Cortex of kidney (tissue), 1 donor: Measurements from ENCODE around the gene TXNL1.
"Not testable (repeated sequence)": the region's sequence is repeated elsewhere in the genome, so short reads cannot be mapped to it uniquely, and the experiment has no call there.

Source experiments
- DNase-seq: peaks from one replicate; lab custom pipeline; 2025; lab: John Stamatoyannopoulos, UW

TXNL1 gene

DNA sequence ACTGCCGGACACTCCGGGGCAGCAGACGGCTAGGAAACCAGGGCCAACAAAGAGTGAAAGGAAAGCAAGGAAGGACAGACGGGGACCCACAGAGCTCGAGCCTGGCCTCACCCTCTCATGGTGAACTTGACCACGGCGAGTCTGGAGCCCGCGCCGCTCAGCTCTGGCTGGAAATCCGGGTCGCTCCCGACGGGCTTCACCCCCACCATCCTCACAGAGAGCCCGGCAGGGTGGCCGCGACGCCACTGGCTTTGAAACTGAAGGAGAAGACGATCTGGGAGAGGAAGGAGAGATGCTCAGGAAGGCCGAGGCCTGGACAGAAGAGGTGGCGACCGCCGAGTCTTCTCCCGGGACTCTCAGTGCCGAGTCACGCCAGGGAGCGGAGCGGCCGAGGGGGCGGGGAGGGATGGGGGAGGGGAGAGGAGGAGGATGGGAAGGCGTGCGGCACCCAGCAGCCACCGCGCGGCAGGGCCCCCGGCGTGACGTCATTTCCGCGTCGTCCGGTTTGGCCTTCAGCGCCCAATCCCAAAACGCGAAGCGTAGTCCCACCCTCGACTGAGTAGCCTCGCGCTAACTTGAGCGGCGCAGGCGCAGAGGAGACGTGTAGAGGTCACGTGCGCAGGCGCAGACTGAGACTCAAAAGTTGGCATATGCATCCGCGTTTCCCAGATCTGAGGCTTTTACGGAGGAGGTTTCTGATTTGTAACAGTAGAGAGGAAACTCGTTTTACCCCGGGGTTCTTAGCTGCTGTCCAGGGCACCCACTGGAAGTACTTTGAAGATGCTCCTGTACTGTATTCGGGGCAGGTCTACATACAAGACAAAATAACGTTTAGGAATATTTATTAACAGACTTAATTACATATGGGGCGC lies at the start of gene TXNL1:
Gene TXNL1 (minus strand): TSS at position 361 of the 872 bp plus-strand sequence. CDS start 152 bp downstream, at position 209.
- peak; percentile 90 for DNase-seq

DNA sequence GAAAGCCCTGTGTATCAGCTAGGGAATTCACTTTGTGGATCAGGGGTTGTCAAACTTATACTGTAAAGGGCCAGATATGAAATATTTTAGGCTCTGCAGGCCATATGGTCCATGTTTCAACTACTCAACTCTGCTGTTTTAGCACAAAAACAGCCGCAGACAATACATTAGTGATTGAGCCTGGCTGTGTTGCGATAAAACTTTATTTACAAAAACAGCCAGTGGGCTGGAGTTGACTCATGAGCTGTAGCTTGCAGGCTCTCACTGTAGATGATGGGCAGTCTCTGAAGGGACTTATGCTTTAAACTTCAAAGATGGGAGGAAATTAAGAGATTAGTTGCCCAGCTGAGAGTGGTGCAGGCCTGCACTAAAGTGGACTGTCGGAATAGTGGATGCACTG lies 45.9 kb upstream of the TXNL1 start:
- DNase-seq: no peak

DNA sequence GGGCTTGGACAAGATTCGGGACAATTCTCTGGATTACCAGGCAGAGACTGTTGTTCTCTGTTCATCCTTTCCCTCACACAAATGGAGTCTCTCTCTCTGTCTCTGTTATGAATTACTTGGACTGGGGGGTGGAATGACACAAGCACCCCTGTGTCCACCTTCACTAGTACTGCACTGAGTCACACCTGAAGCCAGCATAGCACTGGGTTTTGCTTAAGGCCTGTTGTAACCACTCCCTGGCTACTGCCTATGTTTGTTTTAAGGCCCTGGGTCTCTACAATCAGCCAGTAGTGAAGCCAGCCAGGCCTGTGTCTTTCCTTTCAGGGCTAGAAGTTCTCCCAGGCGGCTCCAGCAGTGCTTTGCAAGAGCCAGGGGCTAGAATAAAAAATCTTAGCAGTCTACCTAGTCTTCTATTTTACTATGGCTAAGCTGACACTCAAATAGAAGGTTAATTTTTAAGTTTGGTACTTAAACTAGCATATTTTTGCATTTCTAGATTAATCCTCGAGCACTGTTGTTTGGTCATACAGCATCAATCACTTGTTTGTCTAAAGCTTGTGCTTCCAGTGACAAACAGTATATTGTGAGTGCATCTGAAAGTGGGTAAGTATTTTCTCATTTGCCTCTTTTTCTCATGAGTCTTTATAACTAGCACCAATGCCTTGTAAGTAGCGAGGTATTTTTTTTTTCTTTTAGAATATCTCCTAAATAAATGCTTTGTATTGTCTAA lies 40.6 kb upstream of the TXNL1 start:
- no peak for DNase-seq

DNA sequence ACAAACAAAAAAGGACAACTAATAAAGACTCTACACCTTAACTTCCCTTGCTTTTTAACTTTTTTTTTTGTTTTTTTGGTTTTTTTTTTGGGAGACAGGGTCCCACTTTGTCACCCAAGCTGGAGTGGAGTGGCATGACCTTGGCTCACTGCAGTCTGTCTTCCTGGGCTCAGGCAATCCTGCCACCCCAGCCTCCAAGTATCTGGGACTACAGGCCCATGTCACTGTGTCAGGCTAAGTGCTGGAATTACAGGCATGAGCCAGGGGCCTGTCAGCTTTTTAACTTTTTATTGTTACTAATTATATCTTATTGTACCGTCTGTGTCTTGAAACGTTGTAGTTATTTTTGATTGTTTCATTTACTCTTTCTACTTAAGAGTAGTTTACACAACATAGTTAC lies 38.2 kb upstream of the TXNL1 start:
- no peak for DNase-seq

DNA sequence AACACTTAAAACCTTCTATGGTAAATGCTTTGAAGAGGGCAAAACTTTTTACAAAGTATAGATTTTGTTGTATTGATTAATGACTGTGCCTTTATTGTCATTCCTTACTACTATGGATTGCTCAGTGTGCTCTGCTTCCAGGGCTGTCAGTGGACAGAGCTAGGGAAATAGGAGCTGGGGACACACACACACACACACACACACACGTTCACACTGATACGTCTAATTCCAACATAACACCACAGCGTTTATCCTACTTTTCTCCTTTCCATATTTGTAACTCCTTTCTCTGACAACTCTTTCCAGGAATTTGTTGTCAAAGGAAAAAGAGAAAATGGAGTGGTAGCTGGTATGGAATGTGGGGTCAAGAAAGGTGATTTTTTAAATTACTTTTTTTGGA lies 34.6 kb upstream of the TXNL1 start:
- no peak for DNase-seq

DNA sequence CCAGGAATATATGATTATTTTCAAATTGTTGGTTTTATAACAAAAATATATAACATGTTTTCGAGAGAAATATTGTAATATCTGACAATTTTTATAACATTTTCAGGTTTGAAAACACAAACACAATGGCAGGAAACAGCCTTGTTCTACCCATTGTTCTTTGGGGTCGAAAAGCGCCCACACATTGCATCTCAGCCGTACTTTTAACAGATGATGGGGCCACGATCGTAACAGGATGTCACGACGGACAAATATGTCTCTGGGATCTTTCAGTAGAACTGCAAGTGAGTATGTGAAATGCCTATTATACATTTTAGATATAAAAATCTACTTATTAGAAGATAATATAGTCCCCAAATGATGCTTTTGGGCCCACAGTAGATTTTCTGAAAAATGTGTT lies 34.0 kb upstream of the TXNL1 start:
- no peak for DNase-seq

DNA sequence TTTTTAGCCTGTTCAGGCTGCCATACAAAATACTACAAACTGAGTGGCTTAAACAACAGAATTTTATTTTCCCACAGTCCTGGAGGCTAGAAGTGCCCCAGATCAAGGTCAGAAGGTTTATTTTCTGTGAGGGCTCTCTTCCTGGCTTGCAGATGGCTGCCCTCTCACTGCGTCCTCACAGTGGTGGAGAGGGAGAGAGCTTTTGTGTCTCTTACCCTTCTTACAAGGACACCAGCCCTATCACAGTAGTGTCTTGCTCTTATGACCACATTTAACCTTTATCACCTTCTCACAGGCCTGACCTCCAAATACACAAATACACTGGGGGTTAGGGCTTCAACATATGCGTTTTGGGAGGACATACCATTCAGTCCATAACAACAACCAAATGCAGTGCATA lies 24.5 kb upstream of the TXNL1 start:
- DNase-seq: no peak

DNA sequence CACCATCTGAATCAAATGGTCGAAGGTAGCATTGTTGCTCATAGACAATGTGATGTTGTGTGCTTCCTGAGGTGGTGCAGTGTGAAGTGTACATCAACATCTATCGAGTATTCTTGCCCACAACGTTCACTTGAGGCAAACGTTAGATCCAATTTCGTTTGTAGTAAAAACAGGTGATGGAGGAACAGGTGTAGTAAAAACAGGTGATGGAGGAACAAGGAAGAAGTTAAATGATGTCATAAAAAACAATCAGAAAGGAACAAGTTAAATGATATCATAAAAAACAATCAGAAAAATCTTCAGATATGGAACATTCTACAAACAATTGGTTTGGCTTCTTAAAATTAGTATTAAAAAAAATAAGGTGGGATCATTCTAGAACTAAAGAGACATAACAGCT lies 24.1 kb upstream of the TXNL1 start:
- DNase-seq: no peak

DNA sequence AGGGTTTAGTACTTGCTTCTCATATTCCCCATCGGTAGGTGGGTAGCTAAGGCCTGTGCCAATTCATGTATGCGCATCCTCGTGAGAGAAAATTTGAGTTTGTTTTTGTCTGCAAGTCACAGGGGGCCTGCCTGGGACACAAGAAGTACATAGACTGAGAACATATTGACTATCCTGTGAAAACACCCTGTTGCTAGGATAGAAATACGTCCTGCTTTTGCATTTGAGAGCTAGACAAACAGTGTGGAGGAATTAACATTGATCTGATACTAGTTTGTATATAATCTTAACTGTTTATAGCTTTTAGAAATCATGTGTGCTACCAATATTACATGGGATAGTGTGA lies 23.6 kb upstream of the TXNL1 start:
- no peak for DNase-seq

DNA sequence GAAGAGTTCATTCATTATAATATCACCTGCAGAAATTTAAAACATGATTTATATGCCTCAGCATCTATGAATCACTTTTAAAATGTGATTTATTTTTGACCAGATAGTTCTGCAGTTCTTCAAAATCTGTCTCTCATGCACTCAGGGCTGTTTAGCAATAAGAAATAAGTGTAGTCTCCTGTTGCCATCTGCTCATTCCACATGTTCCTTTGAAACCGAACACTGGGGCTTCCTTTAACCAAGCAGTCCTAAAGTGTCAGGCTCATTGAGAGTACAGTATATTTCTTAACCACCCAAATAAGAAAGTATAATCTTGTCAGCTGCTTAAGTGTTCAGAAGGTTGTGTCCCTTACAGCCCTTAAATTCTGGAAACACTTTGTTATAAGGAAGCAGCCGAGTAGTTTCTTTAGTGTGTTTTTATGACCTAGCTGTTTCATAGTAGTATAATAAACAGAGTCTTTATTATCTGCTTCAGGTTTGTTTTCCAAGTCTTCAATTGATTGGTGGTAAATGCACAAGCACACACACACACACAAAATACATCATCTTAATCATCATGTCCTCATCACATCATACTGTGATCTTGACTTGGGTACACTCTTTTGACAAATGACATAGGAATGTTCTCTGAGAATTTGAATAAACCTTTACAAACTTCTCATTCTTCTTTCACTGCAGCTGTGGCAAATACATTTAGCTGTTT lies 23.1 kb upstream of the TXNL1 start:
- no peak for DNase-seq

DNA sequence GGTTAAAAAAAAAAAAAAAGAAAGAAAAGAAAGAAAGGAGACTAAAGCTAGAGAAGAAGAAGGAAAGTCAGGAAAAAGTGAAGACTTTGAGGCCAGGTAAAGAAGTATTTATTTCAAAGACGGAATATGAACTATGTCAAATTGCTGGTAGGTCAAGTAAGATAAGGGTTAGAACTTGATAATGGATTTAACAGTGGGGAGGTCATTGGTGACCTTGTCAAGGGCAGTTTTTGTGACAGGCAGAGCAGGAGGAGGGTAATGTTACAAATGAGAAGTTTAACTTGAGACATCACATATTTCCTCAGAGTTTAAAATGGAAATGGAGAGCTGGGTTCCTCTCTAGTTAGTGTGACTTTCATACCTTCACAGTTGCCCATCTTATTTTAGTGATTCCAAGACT lies 22.3 kb upstream of the TXNL1 start:
- no peak for DNase-seq

DNA sequence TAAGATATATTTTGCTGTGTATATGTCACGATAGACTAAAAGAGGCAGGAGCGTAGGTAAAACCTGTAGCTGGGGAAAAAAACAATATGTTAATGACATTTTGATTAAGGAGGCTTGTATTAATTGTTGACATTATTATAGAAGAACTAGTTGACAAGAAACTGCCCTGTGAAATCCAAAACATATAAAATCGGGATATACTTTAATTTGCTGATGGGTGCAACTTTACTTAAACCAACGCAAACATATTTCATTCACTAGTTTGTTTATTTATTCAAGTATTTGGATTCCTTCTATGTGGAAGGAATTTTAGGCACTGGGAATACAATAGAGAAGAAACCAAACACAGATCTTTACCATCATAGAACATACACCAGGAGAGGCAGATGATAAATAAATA lies 20.7 kb upstream of the TXNL1 start:
- DNase-seq: no peak

DNA sequence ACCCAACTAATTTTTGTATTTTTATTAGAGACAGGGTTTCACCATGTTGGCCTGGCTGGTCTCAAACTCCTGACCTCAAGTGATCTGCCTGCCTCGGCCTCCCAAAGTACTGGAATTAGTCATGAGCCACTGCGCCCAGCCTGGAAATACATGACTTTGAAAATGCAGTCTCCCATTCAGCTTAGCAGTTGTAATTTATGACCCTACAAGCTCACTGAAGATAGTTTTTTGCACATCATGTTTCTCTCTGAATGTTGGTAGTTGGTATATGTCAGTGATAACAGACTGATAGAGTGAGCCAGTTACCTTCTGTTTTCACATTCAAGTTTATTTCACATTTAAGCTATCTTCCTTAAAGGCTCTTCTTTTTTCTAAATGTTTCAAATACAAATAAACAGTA lies 19.9 kb upstream of the TXNL1 start:
- DNase-seq: no peak

DNA sequence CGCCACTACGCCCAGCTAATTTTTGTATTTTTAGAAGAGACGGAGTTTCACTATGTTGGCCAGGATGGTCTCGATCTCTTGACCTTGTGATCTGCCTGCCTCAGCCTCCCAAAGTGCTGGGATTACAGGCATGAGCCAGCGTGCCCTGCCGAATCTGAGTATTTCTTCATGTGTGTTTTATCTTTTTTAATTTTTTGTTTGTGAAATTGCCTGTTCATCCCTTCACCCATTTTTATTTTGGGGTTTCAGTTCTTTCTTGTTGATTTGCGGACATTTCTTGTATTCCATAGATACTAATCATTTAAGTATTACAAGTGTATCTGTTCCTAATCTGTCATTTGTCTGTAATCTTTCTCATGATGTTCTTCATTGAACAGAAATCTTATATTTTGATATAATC lies 15.9 kb upstream of the TXNL1 start:
- not testable (repeated sequence) for DNase-seq

DNA sequence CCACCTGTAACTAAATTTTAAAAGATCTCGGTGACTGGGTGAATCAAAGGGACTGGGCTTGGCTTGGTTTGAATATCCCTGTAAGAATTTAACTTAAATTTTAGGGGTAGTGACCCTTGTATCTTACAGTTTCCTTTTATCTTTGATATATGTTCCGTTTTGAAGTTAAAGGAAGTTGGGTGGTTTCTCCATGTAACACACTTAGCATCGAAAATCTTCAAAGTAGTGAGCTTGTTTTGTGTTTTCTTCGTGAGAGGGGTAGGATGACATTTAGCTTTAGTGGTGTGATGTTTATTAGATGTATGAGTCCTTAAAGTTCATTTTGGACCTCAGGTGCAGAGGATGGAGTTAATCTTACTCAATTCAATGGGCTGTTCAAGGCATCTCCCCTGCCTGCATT lies 14.4 kb upstream of the TXNL1 start:
- no peak for DNase-seq

DNA sequence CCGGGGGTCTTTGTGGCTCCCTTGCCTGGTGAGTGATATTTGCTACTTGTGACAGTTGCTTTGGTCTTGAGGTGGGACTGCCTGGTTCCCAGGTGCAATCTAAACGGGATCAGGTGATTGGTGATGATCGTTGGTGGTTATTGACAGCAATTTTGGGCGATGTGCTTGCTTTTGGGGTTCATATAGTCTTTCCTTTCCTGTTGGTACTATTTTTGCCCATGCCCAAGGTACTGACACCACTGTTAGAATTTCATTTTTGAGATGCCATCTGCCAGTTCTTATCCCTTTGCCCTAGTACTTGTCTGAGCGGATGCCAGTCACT lies 13.3 kb upstream of the TXNL1 start:
- DNase-seq: no peak

DNA sequence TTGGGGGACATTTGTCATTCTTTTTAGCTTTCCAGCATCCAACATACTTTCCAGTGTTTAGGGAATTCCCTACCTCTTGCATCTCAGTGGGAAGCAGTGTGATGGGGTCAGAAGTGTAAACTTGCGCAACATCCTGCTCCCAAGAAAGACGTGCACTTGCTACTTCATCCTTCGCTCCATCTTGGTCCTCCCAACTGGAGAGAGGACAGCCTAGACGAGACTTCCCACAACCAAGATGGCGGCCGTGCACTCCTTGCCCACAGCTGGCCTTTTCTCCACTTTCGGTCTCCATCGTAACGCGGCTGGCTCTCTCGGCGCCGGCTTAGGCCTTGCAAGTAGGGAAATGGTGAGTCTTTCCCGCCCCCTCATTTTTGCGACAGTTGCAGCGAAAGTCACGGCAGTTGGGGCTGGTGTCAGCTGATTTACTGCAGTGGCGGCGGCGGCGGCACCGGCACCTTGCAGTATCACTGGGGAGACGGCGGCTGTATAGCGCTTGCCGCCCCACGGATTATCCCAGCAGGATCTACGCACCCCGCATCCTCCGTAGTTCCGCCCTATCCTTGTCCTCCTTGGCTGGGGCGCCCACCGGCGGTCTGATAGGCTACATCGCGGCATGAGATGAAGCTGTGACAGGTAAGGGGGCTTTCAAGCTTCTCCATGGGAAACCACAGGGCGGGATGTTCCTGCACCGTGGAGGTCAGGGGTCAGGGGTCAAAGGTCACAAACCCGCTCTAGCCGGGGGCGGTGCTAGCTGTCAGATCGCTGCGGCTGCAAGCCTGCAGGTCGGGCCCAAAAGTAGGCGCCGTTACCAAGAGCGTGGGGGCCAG lies 12.8 kb upstream of the TXNL1 start, which contains the start of gene WDR7:
Gene WDR7 (plus strand): TSS at position 416 of the 827 bp plus-strand sequence. CDS start 21,157 bp downstream, outside the sequence.
- peak; percentile 17 for DNase-seq

DNA sequence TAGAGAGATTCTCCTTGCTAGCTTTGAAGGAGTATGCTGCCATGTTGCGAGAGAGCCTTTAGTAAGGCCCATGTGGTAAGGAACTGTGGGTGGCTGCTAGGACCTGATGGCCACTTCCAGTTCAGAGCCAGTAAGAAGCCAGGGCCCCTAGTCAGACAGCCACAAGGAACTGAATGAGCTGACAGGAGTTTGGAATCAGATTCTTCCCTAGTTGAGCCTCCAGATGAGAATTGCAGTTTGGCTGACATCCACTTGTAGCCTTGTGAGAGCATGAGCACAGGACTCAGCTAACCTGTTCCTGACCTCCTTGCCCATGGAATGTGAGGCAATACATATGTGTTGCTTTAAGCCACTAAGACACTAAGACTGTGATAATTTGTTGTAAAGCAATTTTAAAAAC lies 11.6 kb upstream of the TXNL1 start:
- DNase-seq: no peak

DNA sequence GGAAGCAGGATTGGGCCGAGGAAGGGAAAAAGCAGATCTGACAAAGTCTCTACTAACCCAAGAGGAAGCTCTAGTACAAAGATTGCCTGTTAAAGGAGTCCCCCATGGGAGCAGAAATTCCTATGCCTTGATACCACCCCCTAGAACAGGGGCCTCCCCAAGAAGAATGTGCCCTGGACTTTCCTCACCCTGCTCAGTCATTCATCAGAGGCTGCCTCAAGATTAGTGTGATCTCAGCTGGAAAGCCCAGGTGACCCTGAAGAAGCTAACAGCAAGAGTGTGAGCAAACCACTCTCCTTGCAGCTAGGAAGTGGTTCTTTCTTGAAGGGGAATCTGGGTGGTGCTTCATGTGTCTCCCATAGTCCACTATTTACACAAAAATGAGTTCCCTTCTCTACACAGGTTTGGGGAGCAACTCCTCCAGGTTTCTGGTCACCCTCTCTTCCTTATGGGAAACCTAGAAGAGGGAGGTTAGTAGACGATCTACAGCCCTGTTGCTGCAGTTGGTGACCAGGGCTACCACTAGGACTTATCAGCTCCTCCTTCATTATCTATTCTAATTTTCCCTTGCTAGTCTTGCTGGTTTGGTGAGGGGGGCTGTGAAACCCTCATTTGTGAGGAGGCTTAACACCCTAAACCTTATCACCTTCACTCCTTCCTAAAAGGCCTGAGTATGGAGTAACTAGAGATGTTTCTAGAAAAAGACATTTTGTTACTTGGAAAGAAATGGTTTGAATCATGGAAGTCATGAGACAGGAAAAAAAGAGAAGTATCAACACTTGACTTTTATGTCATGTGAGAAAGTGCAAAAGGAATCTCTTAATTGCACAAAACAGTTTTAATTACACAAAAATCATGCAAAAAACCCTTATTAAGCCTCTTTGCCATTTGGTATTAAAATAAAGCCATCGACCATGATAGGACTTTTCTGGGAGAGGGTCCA lies 9.8 kb upstream of the TXNL1 start:
- DNase-seq: no peak

DNA sequence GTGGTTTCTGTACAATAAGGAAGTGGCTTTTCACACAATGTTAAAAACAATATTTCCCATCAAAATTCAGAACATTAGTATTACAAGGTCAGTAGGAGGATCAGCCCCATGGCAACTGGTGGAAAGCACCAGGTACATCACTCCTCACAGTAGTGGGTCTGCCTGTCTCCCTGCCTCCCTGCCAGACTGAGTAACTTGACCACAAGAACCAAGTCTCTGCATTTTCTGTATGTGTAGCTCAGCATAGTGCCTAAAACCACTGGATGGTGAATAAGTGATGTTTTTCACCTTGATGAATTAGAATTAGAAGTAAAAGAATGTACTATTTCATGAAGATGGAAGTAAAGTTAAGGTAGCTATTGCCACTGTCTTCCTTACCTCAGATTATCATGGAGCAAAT lies 8.7 kb upstream of the TXNL1 start:
- DNase-seq: no peak
